Progenitor cell of endocrine pancreas (in vitro differentiated cells): ENCODE measurements around the gene SMNDC1. TPM values are rescaled to one million over a fixed set of nuclear protein-coding genes. Genes with fewer than 3 reads are reported as not detected.

Source experiments
- DNase-seq: peaks from one replicate; pipeline ENCODE4 v3.0.0; 2021; ENCODE audit warnings: low spot score; ENCODE audit not compliant: unreplicated experiment
- H3K27ac Mint-ChIP-seq: 2 replicates; pipeline ENCODE4 v1.8.0; 2021; ENCODE audit warnings: mild to moderate bottlenecking, moderate library complexity, mixed read lengths
- H3K27me3 Mint-ChIP-seq: 2 replicates; pipeline ENCODE4 v1.8.0; 2021; ENCODE audit warnings: mixed read lengths
- H3K36me3 Mint-ChIP-seq: 2 replicates; pipeline ENCODE4 v1.8.0; 2022; ENCODE audit warnings: mixed read lengths; ENCODE audit not compliant: insufficient read depth
- H3K4me1 Mint-ChIP-seq: 2 replicates; pipeline ENCODE4 v1.8.0; 2021; ENCODE audit warnings: low read depth, mixed read lengths
- H3K4me3 Mint-ChIP-seq: 2 replicates; pipeline ENCODE4 v1.8.0; 2021; ENCODE audit warnings: low read depth, mild to moderate bottlenecking, moderate library complexity, mixed read lengths
- H3K9me3 Mint-ChIP-seq: 2 replicates; pipeline ENCODE4 v1.8.0; 2021; ENCODE audit warnings: low read depth, mixed read lengths
- CTCF ChIP-seq: fragments of 200-600 bp; sonication (generic); IDR thresholded peaks from one replicate; pipeline ENCODE4 v1.5.0; 2021; ENCODE audit warnings: antibody characterized with exemption, mild to moderate bottlenecking; ENCODE audit not compliant: unreplicated experiment
- total RNA-seq: library from RNA; stranded (reverse); gene quantifications from 2 replicates; pipeline ENCODE4 v1.2.1, GENCODE V29; 2021

Gene SMNDC1
- total RNA-seq, 1 donor from 2014 or later: 41.4 TPM

DNA sequence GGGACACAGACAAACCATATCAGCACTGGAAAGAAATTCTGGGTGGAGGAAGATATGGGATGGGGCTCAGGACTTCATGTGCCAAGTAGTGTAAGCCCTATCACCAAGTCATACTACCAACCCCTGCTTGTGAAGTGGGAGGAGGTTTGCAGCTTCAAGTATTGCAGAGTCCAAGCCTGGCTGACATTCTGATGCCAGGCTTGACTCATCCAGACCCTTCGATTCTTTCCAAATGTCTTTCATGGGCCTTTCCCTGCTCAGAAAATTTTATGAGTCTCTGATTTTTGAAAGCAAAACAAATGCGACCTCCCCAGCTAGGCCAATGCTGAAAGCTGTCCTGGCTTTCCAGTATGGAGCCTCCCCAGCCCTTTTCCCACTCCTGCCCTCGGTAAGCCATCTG is 45.1 kb upstream of the SMNDC1 start:
- no peak for DNase-seq
- no peak for TF ChIP-seq CTCF
- H3K4me1 Mint-ChIP-seq: peaks cover 15% of the 10 kb centered on the region
- no peak overlapping the region for H3K4me3 Mint-ChIP-seq
- H3K36me3 Mint-ChIP-seq: no peaks in the 10 kb centered on the region
- no peak overlapping the region for H3K27ac Mint-ChIP-seq
- H3K27me3 Mint-ChIP-seq: peaks cover 8% of the 10 kb centered on the region
- H3K9me3 Mint-ChIP-seq: no peaks in the 10 kb centered on the region

DNA sequence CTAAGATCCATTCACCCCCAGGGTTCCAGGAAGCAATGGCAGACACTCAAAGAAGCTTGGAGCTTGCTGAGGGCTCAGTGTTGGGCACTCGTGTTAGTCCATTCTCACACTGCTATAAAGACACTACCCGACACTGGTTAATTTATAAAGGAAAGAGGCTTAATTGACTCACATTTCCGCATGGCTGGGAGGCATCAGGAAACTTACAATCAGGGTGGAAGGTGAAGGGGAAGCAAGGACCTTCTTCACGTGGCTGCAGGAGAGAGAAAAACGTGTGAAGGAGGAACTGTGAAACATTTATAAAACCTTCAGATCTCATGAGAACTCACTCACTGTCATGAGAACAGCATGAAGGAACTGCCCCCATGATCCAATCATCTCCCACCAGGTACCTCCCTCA is 44.7 kb upstream of the SMNDC1 start:
- Mint-ChIP-seq H3K9me3 (no peaks in the 10 kb centered on the region), H3K4me3 (no peak overlapping the region), H3K27me3 (peaks cover 10% of the 10 kb centered on the region), H3K27ac (no peak overlapping the region), H3K36me3 (no peaks in the 10 kb centered on the region), H3K4me1 (peaks cover 14% of the 10 kb centered on the region)
- no peak for DNase-seq
- TF ChIP-seq CTCF: no peak

GRCh38 chr10:110348336-110348735 is 43.6 kb upstream of the SMNDC1 start:
- H3K4me1 Mint-ChIP-seq: peaks cover 5% of the 10 kb centered on the region
- TF ChIP-seq CTCF: no peak
- H3K27ac Mint-ChIP-seq: no peak overlapping the region
- H3K9me3 Mint-ChIP-seq: no peaks in the 10 kb centered on the region
- H3K27me3 Mint-ChIP-seq: peaks cover 13% of the 10 kb centered on the region
- no peak overlapping the region for H3K4me3 Mint-ChIP-seq
- no peak for DNase-seq
- no peaks in the 10 kb centered on the region for H3K36me3 Mint-ChIP-seq

- no peak for DNase-seq
- Mint-ChIP-seq H3K27ac (no peak overlapping the region), H3K9me3 (no peaks in the 10 kb centered on the region), H3K36me3 (no peaks in the 10 kb centered on the region), H3K4me1 (peaks cover 3% of the 10 kb centered on the region), H3K27me3 (peaks cover 20% of the 10 kb centered on the region), H3K4me3 (no peak overlapping the region)
- TF ChIP-seq CTCF: no peak
Observed at GRCh38 chr10:110346914-110347313, 42.2 kb upstream of the SMNDC1 start.

- DNase-seq: no peak
- Mint-ChIP-seq H3K9me3 (no peaks in the 10 kb centered on the region), H3K36me3 (no peaks in the 10 kb centered on the region), H3K27ac (no peak overlapping the region), H3K27me3 (peaks cover 20% of the 10 kb centered on the region), H3K4me1 (peaks cover 3% of the 10 kb centered on the region), H3K4me3 (no peak overlapping the region)
- TF ChIP-seq CTCF: no peak
Observed at GRCh38 chr10:110345286-110345685, 40.6 kb upstream of the SMNDC1 start.
